Activated naive CD4-positive, alpha-beta T cell treated with anti-CD3 and anti-CD28 coated beads, Interleukin-2, amount 50 U/mL, for 24 hours (primary cell): ENCODE measurements around the gene DAZL.
"Not testable (repeated sequence)": the region's sequence is repeated elsewhere in the genome, so short reads cannot be mapped to it uniquely, and the experiment has no call there.

Experiments used
- H3K27ac Mint-ChIP-seq: one replicate; pipeline ENCODE4 v1.8.0; 2021; ENCODE audit warnings: mild to moderate bottlenecking, mixed read lengths
- H3K27me3 Mint-ChIP-seq: one replicate; pipeline ENCODE4 v1.8.0; 2021; ENCODE audit warnings: mixed read lengths
- H3K36me3 Mint-ChIP-seq: one replicate; pipeline ENCODE4 v1.8.0; 2021; ENCODE audit warnings: mixed read lengths
- H3K4me1 Mint-ChIP-seq: one replicate; pipeline ENCODE4 v1.8.0; 2021; ENCODE audit warnings: mixed read lengths
- H3K4me3 Mint-ChIP-seq: one replicate; pipeline ENCODE4 v1.8.0; 2021; ENCODE audit warnings: mild to moderate bottlenecking, mixed read lengths
- H3K9me3 Mint-ChIP-seq: one replicate; pipeline ENCODE4 v1.8.0; 2021; ENCODE audit warnings: mixed read lengths

DAZL gene

GRCh38 chr3:16604887-16605602 lies at the start of gene DAZL:
DAZL (minus strand) TSS chr3:16605423; CDS start chr3:16605205, 218 bp downstream.
- Mint-ChIP-seq H3K4me3 (no peak within 1 kb of the TSS), H3K4me1 (peaks cover 3% of the 10 kb centered on the region), H3K36me3 (no peaks in the 10 kb centered on the region), H3K9me3 (no peaks in the 10 kb centered on the region), H3K27ac (no peak within 1 kb of the TSS), H3K27me3 (no peaks in the 10 kb centered on the region)

- no peak overlapping the region for H3K4me3 Mint-ChIP-seq
- H3K4me1 Mint-ChIP-seq = no peaks in the 10 kb centered on the region
- no peaks in the 10 kb centered on the region for H3K27me3 Mint-ChIP-seq
- H3K27ac Mint-ChIP-seq = no peak overlapping the region
- H3K36me3 Mint-ChIP-seq = no peaks in the 10 kb centered on the region
- no peaks in the 10 kb centered on the region for H3K9me3 Mint-ChIP-seq
Measured at GRCh38 chr3:16654976-16655375, 49.8 kb upstream of the DAZL start.

GRCh38 chr3:16653712-16654111 lies 48.5 kb upstream of the DAZL start:
- no peak overlapping the region for H3K4me3 Mint-ChIP-seq

GRCh38 chr3:16647668-16648067 lies 42.4 kb upstream of the DAZL start:
- H3K27me3 Mint-ChIP-seq = no peaks in the 10 kb centered on the region
- H3K36me3 Mint-ChIP-seq = no peaks in the 10 kb centered on the region
- H3K4me3 Mint-ChIP-seq = no peak overlapping the region
- H3K4me1 Mint-ChIP-seq = no peaks in the 10 kb centered on the region
- no peaks in the 10 kb centered on the region for H3K9me3 Mint-ChIP-seq
- no peak overlapping the region for H3K27ac Mint-ChIP-seq

More at GRCh38 chr3:16653712-16654111, 48.5 kb upstream of the DAZL start:
- no peaks in the 10 kb centered on the region for H3K27me3 Mint-ChIP-seq
- no peaks in the 10 kb centered on the region for H3K9me3 Mint-ChIP-seq
- H3K4me1 Mint-ChIP-seq = no peaks in the 10 kb centered on the region
- no peaks in the 10 kb centered on the region for H3K36me3 Mint-ChIP-seq
- no peak overlapping the region for H3K27ac Mint-ChIP-seq

- Mint-ChIP-seq H3K9me3 (no peaks in the 10 kb centered on the region), H3K4me1 (no peaks in the 10 kb centered on the region), H3K36me3 (no peaks in the 10 kb centered on the region), H3K4me3 (no peak overlapping the region), H3K27me3 (no peaks in the 10 kb centered on the region), H3K27ac (no peak overlapping the region)
Measured at GRCh38 chr3:16639806-16640205, 34.6 kb upstream of the DAZL start.

- Mint-ChIP-seq H3K27me3 (no peaks in the 10 kb centered on the region), H3K9me3 (no peaks in the 10 kb centered on the region), H3K27ac (peak overlapping the region; percentile 47), H3K4me3 (no peak overlapping the region), H3K36me3 (peaks cover 2% of the 10 kb centered on the region), H3K4me1 (no peaks in the 10 kb centered on the region)
Measured at GRCh38 chr3:16633948-16634347, 28.7 kb upstream of the DAZL start.

GRCh38 chr3:16632395-16632794 lies 27.2 kb upstream of the DAZL start:
- H3K27ac Mint-ChIP-seq = peak overlapping the region; percentile 32
- H3K27me3 Mint-ChIP-seq = no peaks in the 10 kb centered on the region
- no peaks in the 10 kb centered on the region for H3K9me3 Mint-ChIP-seq
- no peaks in the 10 kb centered on the region for H3K4me1 Mint-ChIP-seq
- no peak overlapping the region for H3K4me3 Mint-ChIP-seq
- H3K36me3 Mint-ChIP-seq = peaks cover 2% of the 10 kb centered on the region

- Mint-ChIP-seq H3K27ac (no peak overlapping the region), H3K36me3 (no peaks in the 10 kb centered on the region), H3K4me3 (no peak overlapping the region), H3K4me1 (no peaks in the 10 kb centered on the region), H3K27me3 (no peaks in the 10 kb centered on the region), H3K9me3 (peaks cover 11% of the 10 kb centered on the region)
Measured at GRCh38 chr3:16618721-16619120, 13.5 kb upstream of the DAZL start.

GRCh38 chr3:16617155-16617554 lies 11.9 kb upstream of the DAZL start:
- not testable (repeated sequence) for H3K27me3 Mint-ChIP-seq, H3K4me1 Mint-ChIP-seq, H3K27ac Mint-ChIP-seq, H3K36me3 Mint-ChIP-seq, H3K4me3 Mint-ChIP-seq
- H3K9me3 Mint-ChIP-seq = peaks cover 11% of the 10 kb centered on the region

- Mint-ChIP-seq H3K4me1 (no peaks in the 10 kb centered on the region), H3K27ac (no peak overlapping the region), H3K27me3 (no peaks in the 10 kb centered on the region), H3K9me3 (peaks cover 11% of the 10 kb centered on the region), H3K4me3 (no peak overlapping the region), H3K36me3 (no peaks in the 10 kb centered on the region)
Measured at GRCh38 chr3:16616083-16616482, 10.9 kb upstream of the DAZL start.

- no peaks in the 10 kb centered on the region for H3K4me1 Mint-ChIP-seq
- H3K36me3 Mint-ChIP-seq = no peaks in the 10 kb centered on the region
- H3K9me3 Mint-ChIP-seq = peaks cover 11% of the 10 kb centered on the region
- H3K27ac Mint-ChIP-seq = no peak overlapping the region
- no peaks in the 10 kb centered on the region for H3K27me3 Mint-ChIP-seq
- no peak overlapping the region for H3K4me3 Mint-ChIP-seq
Measured at GRCh38 chr3:16614033-16615031, 9.1 kb upstream of the DAZL start.

- H3K4me1 Mint-ChIP-seq = no peaks in the 10 kb centered on the region
- H3K4me3 Mint-ChIP-seq = no peak overlapping the region
- no peak overlapping the region for H3K27ac Mint-ChIP-seq
- no peaks in the 10 kb centered on the region for H3K27me3 Mint-ChIP-seq
- H3K36me3 Mint-ChIP-seq = no peaks in the 10 kb centered on the region
- no peaks in the 10 kb centered on the region for H3K9me3 Mint-ChIP-seq
Measured at GRCh38 chr3:16609927-16610580, 4.8 kb upstream of the DAZL start.

GRCh38 chr3:16608816-16609215 lies 3.6 kb upstream of the DAZL start:
- no peaks in the 10 kb centered on the region for H3K4me1 Mint-ChIP-seq
- no peaks in the 10 kb centered on the region for H3K36me3 Mint-ChIP-seq
- no peak overlapping the region for H3K27ac Mint-ChIP-seq
- no peaks in the 10 kb centered on the region for H3K9me3 Mint-ChIP-seq
- H3K27me3 Mint-ChIP-seq = no peaks in the 10 kb centered on the region
- H3K4me3 Mint-ChIP-seq = no peak overlapping the region

GRCh38 chr3:16607718-16608117 lies 2.5 kb upstream of the DAZL start:
- Mint-ChIP-seq H3K36me3 (no peaks in the 10 kb centered on the region), H3K4me1 (no peaks in the 10 kb centered on the region), H3K9me3 (no peaks in the 10 kb centered on the region), H3K27me3 (no peaks in the 10 kb centered on the region), H3K4me3 (no peak overlapping the region), H3K27ac (no peak overlapping the region)

GRCh38 chr3:16606398-16606797 lies 1.2 kb upstream of the DAZL start:
- H3K27ac Mint-ChIP-seq = no peak overlapping the region

GRCh38 chr3:16605966-16606365 lies 743 bp upstream of the DAZL start:
- Mint-ChIP-seq H3K36me3 (no peaks in the 10 kb centered on the region), H3K9me3 (no peaks in the 10 kb centered on the region), H3K4me1 (peaks cover 3% of the 10 kb centered on the region), H3K4me3 (no peak overlapping the region), H3K27me3 (no peaks in the 10 kb centered on the region), H3K27ac (no peak overlapping the region)

More at GRCh38 chr3:16606398-16606797, 1.2 kb upstream of the DAZL start:
- Mint-ChIP-seq H3K4me3 (no peak overlapping the region), H3K4me1 (no peaks in the 10 kb centered on the region), H3K36me3 (no peaks in the 10 kb centered on the region), H3K27me3 (no peaks in the 10 kb centered on the region), H3K9me3 (no peaks in the 10 kb centered on the region)
